GM19397 (cell line): Measurements from ENCODE around the gene CPE.
"Not testable (repeated sequence)": the region's sequence is repeated elsewhere in the genome, so short reads cannot be mapped to it uniquely, and the experiment has no call there.

ENCODE experiments used
- ATAC-seq: cut with Tn5 transposase; IDR thresholded peaks from one replicate; pipeline ENCODE4 v1.9.1; 2021; ENCODE audit warnings: mild to moderate bottlenecking, moderate library complexity; ENCODE audit not compliant: unreplicated experiment

Gene CPE

GRCh38 chr4:165378745-165379677 is at the start of gene CPE:
Gene CPE (plus strand): TSS chr4:165379008. CDS start chr4:165379222, 214 bp downstream.
- ATAC-seq: peak; percentile 92

- ATAC-seq: no peak
Observed at GRCh38 chr4:165330071-165330470, 48.7 kb upstream of the CPE start.

GRCh38 chr4:165330666-165331065 is 48.1 kb upstream of the CPE start:
- ATAC-seq: no peak

GRCh38 chr4:165331359-165331758 is 47.4 kb upstream of the CPE start:
- ATAC-seq: no peak

- ATAC-seq: no peak
Observed at GRCh38 chr4:165331823-165332222, 47.0 kb upstream of the CPE start.

- ATAC-seq: no peak
Observed at GRCh38 chr4:165332502-165332901, 46.3 kb upstream of the CPE start.

- no peak for ATAC-seq
Observed at GRCh38 chr4:165335163-165335703, 43.6 kb upstream of the CPE start.

GRCh38 chr4:165336743-165337142 is 42.1 kb upstream of the CPE start:
- ATAC-seq: no peak

GRCh38 chr4:165342340-165342739 is 36.5 kb upstream of the CPE start:
- ATAC-seq: not testable (repeated sequence)

- ATAC-seq: no peak
Observed at GRCh38 chr4:165343353-165344191, 35.2 kb upstream of the CPE start.

- no peak for ATAC-seq
Observed at GRCh38 chr4:165345666-165346417, 33.0 kb upstream of the CPE start.

- no peak for ATAC-seq
Observed at GRCh38 chr4:165347647-165348569, 30.9 kb upstream of the CPE start.

GRCh38 chr4:165351359-165352130 is 27.3 kb upstream of the CPE start:
- no peak for ATAC-seq

- no peak for ATAC-seq
Observed at GRCh38 chr4:165355900-165356300, 22.9 kb upstream of the CPE start.

GRCh38 chr4:165359506-165359905 is 19.3 kb upstream of the CPE start:
- no peak for ATAC-seq

GRCh38 chr4:165360041-165360695 is 18.6 kb upstream of the CPE start:
- no peak for ATAC-seq

GRCh38 chr4:165360985-165361670 is 17.7 kb upstream of the CPE start:
- no peak for ATAC-seq

GRCh38 chr4:165361810-165362209 is 17.0 kb upstream of the CPE start:
- no peak for ATAC-seq
